GM23338 (cell line): ENCODE data around the gene APOA1.

ENCODE experiments used
- CTCF ChIP-seq, 2 experiments: fragments of 200-600 bp in 1 of 2; sonication (generic) in 1 of 2; conservative IDR thresholded peaks; 2 replicates each; pipeline versions ENCODE4 v1.5.1 to v1.6.1; 2016 to 2017; ENCODE audit warnings: antibody characterized with exemption in 2 of 2, low read depth in 2 of 2, mild to moderate bottlenecking in 2 of 2, moderate library complexity in 1 of 2
- ETS1 ChIP-seq: IDR thresholded peaks from 2 replicates; pipeline ENCODE4 v1.6.1; 2016; ENCODE audit warnings: antibody characterized with exemption
- EZH2 ChIP-seq: fragments of 200-600 bp; sonication (generic); IDR thresholded peaks from one replicate; pipeline ENCODE4 v1.8.0; 2017; ENCODE audit warnings: antibody characterized with exemption, mild to moderate bottlenecking, low read depth; ENCODE audit not compliant: unreplicated experiment
- EZH2phosphoT487 ChIP-seq: fragments of 200-600 bp; sonication (generic); IDR thresholded peaks from one replicate; pipeline ENCODE4 v1.8.1; 2018; ENCODE audit warnings: antibody characterized with exemption; ENCODE audit not compliant: unreplicated experiment
- JUNB ChIP-seq: IDR thresholded peaks from one replicate; pipeline ENCODE4 v1.6.1; 2016; ENCODE audit warnings: antibody characterized with exemption; ENCODE audit not compliant: unreplicated experiment
- POLR2AphosphoS5 ChIP-seq: IDR thresholded peaks from 2 replicates; pipeline ENCODE4 v1.6.1; 2016; ENCODE audit warnings: antibody characterized with exemption, low read depth
- REST ChIP-seq: IDR thresholded peaks from one replicate; pipeline ENCODE4 v1.6.1; 2018; ENCODE audit warnings: antibody characterized with exemption; ENCODE audit not compliant: unreplicated experiment
- ZNF114 ChIP-seq: fragments of 250-450 bp; sonication (Bioruptor Pico); IDR thresholded peaks from 2 replicates; pipeline ENCODE4 v1.5.0; 2020; ENCODE audit warnings: mild to moderate bottlenecking, moderate library complexity

GRCh38 chr11:116786966-116787365 is 50.5 kb downstream of the APOA1 start:
- TF ChIP-seq CTCF (conservative IDR thresholded peaks at IDR 0.05; ENCODE audit: low read depth in 2 of 2): no peak
- TF ChIP-seq REST: no peak
- TF ChIP-seq POLR2AphosphoS5: no peak
- no peak for TF ChIP-seq EZH2
- no peak for TF ChIP-seq ETS1
- TF ChIP-seq ZNF114 (CRISPR knock-in tag): no peak
- no peak for TF ChIP-seq EZH2phosphoT487
- no peak for TF ChIP-seq JUNB
